PC-9 (cell line): ENCODE results near the gene MUSK.

ENCODE experiments used
- EZH2 ChIP-seq: fragments of 200-600 bp; sonication (generic); IDR thresholded peaks from 2 replicates; pipeline ENCODE4 v1.8.0; 2017; ENCODE audit warnings: antibody characterized with exemption, low read depth
- TF ChIP-seq, protein P1 (sequence below): fragments of 200-600 bp; sonication (generic); conservative IDR thresholded peaks from 2 replicates; pipeline ENCODE4 v1.6.1; 2017; ENCODE audit warnings: mixed run types, antibody characterized with exemption, mild to moderate bottlenecking, moderate library complexity

GRCh38 chr9:110691002-110691549 is 22.5 kb downstream of the MUSK start:
- TF ChIP-seq, protein P1, sequence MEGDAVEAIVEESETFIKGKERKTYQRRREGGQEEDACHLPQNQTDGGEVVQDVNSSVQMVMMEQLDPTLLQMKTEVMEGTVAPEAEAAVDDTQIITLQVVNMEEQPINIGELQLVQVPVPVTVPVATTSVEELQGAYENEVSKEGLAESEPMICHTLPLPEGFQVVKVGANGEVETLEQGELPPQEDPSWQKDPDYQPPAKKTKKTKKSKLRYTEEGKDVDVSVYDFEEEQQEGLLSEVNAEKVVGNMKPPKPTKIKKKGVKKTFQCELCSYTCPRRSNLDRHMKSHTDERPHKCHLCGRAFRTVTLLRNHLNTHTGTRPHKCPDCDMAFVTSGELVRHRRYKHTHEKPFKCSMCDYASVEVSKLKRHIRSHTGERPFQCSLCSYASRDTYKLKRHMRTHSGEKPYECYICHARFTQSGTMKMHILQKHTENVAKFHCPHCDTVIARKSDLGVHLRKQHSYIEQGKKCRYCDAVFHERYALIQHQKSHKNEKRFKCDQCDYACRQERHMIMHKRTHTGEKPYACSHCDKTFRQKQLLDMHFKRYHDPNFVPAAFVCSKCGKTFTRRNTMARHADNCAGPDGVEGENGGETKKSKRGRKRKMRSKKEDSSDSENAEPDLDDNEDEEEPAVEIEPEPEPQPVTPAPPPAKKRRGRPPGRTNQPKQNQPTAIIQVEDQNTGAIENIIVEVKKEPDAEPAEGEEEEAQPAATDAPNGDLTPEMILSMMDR = no peak
- TF ChIP-seq EZH2 = no peak
